IMR-90 (cell line): ENCODE measurements around the gene FANCD2. TPM values are rescaled to one million over a fixed set of nuclear protein-coding genes. Genes with fewer than 3 reads are reported as not detected.

ENCODE experiments used
- ATAC-seq: fragments of 200-7000 bp; cut with Tn5 transposase; 2 replicates; pipeline ENCODE4 v1.9.1; 2020; ENCODE audit warnings: low read depth, mild to moderate bottlenecking, moderate library complexity
- BruUV-seq: library from RNA; stranded (reverse); fragments of 400-500 nt; replicated peaks from 2 replicates; lab custom pipeline; 2021; lab: Mats Ljungman, UMichigan
- CTCF ChIA-PET: fragments of 300-600 bp; formaldehyde crosslinking; extraction: SDS; loops from one replicate; lab custom pipeline; 2021; ENCODE audit warnings: antibody characterized with exemption; lab: Yijun Ruan, JAX
- POLR2A ChIA-PET: fragments of 300-600 bp; sonication (Branson Sonifier 250); formaldehyde crosslinking; loops from one replicate; lab custom pipeline; 2022; ENCODE audit warnings: antibody characterized with exemption; ENCODE audit not compliant: unreplicated experiment; lab: Charles Lee
- DNase-seq: peaks from one replicate; pipeline ENCODE4 v3.0.0; 2013
- H2AFZ ChIP-seq: replicated peaks from 2 replicates; pipeline ENCODE3; 2013; ENCODE audit warnings: low read length, mild to moderate bottlenecking; ENCODE audit not compliant: poor library complexity
- H2AK5ac ChIP-seq: 2 replicates; pipeline ENCODE4 v1.6.1; 2013; ENCODE audit warnings: low read depth, low read length, inconsistent platforms
- H2AK9ac ChIP-seq: replicated peaks from 2 replicates; pipeline ENCODE3; 2013; ENCODE audit warnings: mild to moderate bottlenecking, low read depth, low read length, moderate library complexity; ENCODE audit not compliant: poor library complexity
- H2BK120ac ChIP-seq: 2 replicates; pipeline ENCODE4 v1.6.1; 2013; ENCODE audit warnings: low read depth, low read length, inconsistent platforms
- H2BK15ac ChIP-seq: 3 replicates; pipeline ENCODE4 v1.6.1; 2013; ENCODE audit warnings: low read depth, low read length, inconsistent platforms
- H2BK20ac ChIP-seq: 2 replicates; pipeline ENCODE4 v1.6.1; 2013; ENCODE audit warnings: low read depth, mild to moderate bottlenecking, inconsistent platforms, low read length, moderate library complexity
- H2BK5ac ChIP-seq: 2 replicates; pipeline ENCODE4 v1.6.1; 2013; ENCODE audit warnings: mild to moderate bottlenecking, low read depth, low read length, inconsistent platforms; ENCODE audit not compliant: poor library complexity, severe bottlenecking
- H3K14ac ChIP-seq: replicated peaks from 2 replicates; pipeline ENCODE4 v1.6.1; 2013; ENCODE audit warnings: low read depth, low read length, inconsistent platforms
- H3K18ac ChIP-seq: 2 replicates; pipeline ENCODE4 v1.6.1; 2013; ENCODE audit warnings: low read depth, low read length, control low read depth
- H3K23ac ChIP-seq: 2 replicates; pipeline ENCODE4 v1.6.1; 2013; ENCODE audit warnings: low read depth, low read length, inconsistent platforms
- H3K27ac ChIP-seq: 2 replicates; pipeline ENCODE4 v1.5.1; 2013; ENCODE audit warnings: mild to moderate bottlenecking, control low read depth, low read length; ENCODE audit not compliant: insufficient read depth
- H3K27me3 ChIP-seq: 2 replicates; pipeline ENCODE4 v1.6.1; 2013; ENCODE audit warnings: low read length; ENCODE audit not compliant: control insufficient read depth, insufficient read depth
- H3K36me3 ChIP-seq: 2 replicates; pipeline ENCODE4 v1.6.1; 2013; ENCODE audit warnings: low read length, mixed read lengths; ENCODE audit not compliant: control insufficient read depth, insufficient read depth
- H3K4ac ChIP-seq: 2 replicates; pipeline ENCODE4 v1.6.1; 2013; ENCODE audit warnings: low read depth, low read length, inconsistent platforms
- H3K4me1 ChIP-seq: 2 replicates; pipeline ENCODE4 v1.6.1; 2013; ENCODE audit warnings: low read length, mixed read lengths; ENCODE audit not compliant: control insufficient read depth, insufficient read depth
- H3K4me2 ChIP-seq: 2 replicates; pipeline ENCODE4 v1.6.1; 2013; ENCODE audit warnings: low read depth, mild to moderate bottlenecking, control low read depth, low read length, moderate library complexity
- H3K4me3 ChIP-seq: 2 replicates; pipeline ENCODE4 v1.5.1; 2013; ENCODE audit warnings: low read depth, mild to moderate bottlenecking, control low read depth, low read length, moderate library complexity; ENCODE audit not compliant: insufficient read depth
- H3K56ac ChIP-seq: 2 replicates; pipeline ENCODE4 v1.6.1; 2013; ENCODE audit warnings: low read length, inconsistent platforms; ENCODE audit not compliant: insufficient read depth; ENCODE audit errors: extremely low read depth
- H3K79me1 ChIP-seq, 2 experiments: 2 replicates each; pipeline ENCODE4 v1.6.1; 2013; ENCODE audit warnings: low read length in 2 of 2, inconsistent platforms in 1 of 2, low read depth in 1 of 2
- H3K9ac ChIP-seq: 2 replicates; pipeline ENCODE4 v1.6.1; 2013; ENCODE audit warnings: low read depth, low read length, control low read depth
- H3K9me1 ChIP-seq: 2 replicates; pipeline ENCODE4 v1.6.1; 2013; ENCODE audit warnings: low read length, inconsistent platforms; ENCODE audit not compliant: insufficient read depth
- H3K9me3 ChIP-seq: 2 replicates; pipeline ENCODE4 v1.6.1; 2013; ENCODE audit warnings: low read length; ENCODE audit not compliant: control insufficient read depth, insufficient read depth
- H4K20me1 ChIP-seq: 2 replicates; pipeline ENCODE4 v1.6.1; 2013; ENCODE audit warnings: low read length, inconsistent platforms; ENCODE audit not compliant: insufficient read depth
- H4K5ac ChIP-seq: 2 replicates; pipeline ENCODE4 v1.6.1; 2013; ENCODE audit warnings: mild to moderate bottlenecking, low read depth, low read length, control low read depth
- H4K8ac ChIP-seq, 2 experiments: 2 replicates each; pipeline ENCODE4 v1.6.1; 2013; ENCODE audit warnings: low read depth in 2 of 2, low read length in 2 of 2, control low read depth in 1 of 2, inconsistent platforms in 1 of 2
- H4K91ac ChIP-seq: 2 replicates; pipeline ENCODE4 v1.6.1; 2013; ENCODE audit warnings: low read depth, low read length, inconsistent platforms; ENCODE audit not compliant: insufficient read depth
- BHLHE40 ChIP-seq: fragments of 150-350 bp; IDR thresholded peaks from 2 replicates; pipeline ENCODE4 v1.6.1; 2016; ENCODE audit warnings: mild to moderate bottlenecking, low read depth, low read length
- CEBPB ChIP-seq: IDR thresholded peaks from 2 replicates; pipeline ENCODE4 v1.6.1; 2012; ENCODE audit warnings: low read depth, low read length, improper control_type of control experiment
- FOS ChIP-seq: fragments of 150-350 bp; IDR thresholded peaks from 2 replicates; pipeline ENCODE4 v1.6.1; 2016; ENCODE audit warnings: low read depth, low read length
- MAFK ChIP-seq: IDR thresholded peaks from 2 replicates; pipeline ENCODE4 v1.6.1; 2012; ENCODE audit warnings: low read depth, low read length, improper control_type of control experiment
- MXI1 ChIP-seq: IDR thresholded peaks from 2 replicates; pipeline ENCODE4 v1.6.1; 2012; ENCODE audit warnings: low read depth, mild to moderate bottlenecking, low read length, moderate library complexity, borderline replicate concordance
- RAD21 ChIP-seq: IDR thresholded peaks from 2 replicates; pipeline ENCODE4 v1.6.1; 2012; ENCODE audit warnings: low read length, improper control_type of control experiment
- RCOR1 ChIP-seq: IDR thresholded peaks from 2 replicates; pipeline ENCODE4 v1.6.1; 2012; ENCODE audit warnings: mild to moderate bottlenecking, low read length, improper control_type of control experiment; ENCODE audit not compliant: insufficient replicate concordance
- RFX5 ChIP-seq: IDR thresholded peaks from 2 replicates; pipeline ENCODE4 v1.8.0; 2012; ENCODE audit warnings: low read depth, mild to moderate bottlenecking, low read length, moderate library complexity
- SMC3 ChIP-seq: fragments of 150-350 bp; IDR thresholded peaks from 2 replicates; pipeline ENCODE4 v1.6.1; 2016; ENCODE audit warnings: low read depth, mild to moderate bottlenecking, antibody characterized with exemption, low read length, moderate library complexity
- WGBS, 2 experiments: methylation state at CpG; one replicate each; pipeline versions ENCODE4 v1.1.5 to v1.1.7; 2013; ENCODE audit warnings: missing lambda C conversion rate in 2 of 2; ENCODE audit not compliant: insufficient read length in 1 of 2; ENCODE audit errors: extremely low coverage in 2 of 2; 5-methylcytosine and 5-hydroxymethylcytosine counted together
- dilution Hi-C: fragments of 300-500 bp; cut with HindIII; formaldehyde crosslinking; loops from one replicate; pipeline ENCODE4 v1.14.3; 2018; ENCODE audit warnings: low sequenced_read_pairs; ENCODE audit not compliant: unreplicated experiment
- in situ Hi-C: fragments of 300-500 bp; cut with MboI; formaldehyde crosslinking; loops from 3 replicates; pipeline ENCODE4 v1.14.3; 2019; ENCODE audit warnings: low sequenced_read_pairs, inconsistent platforms, mixed read lengths
- intact Hi-C: fragments of 100-400 bp; cut with micrococcal nuclease; formaldehyde crosslinking; loops from 2 replicates; pipeline ENCODE4 v1.10.0; 2022
- polyA plus RNA-seq, 3 experiments: library from polyadenylated mRNA; depleted of rRNA; stranded (reverse); fragments of >200 nt; gene quantifications; 2 replicates each; pipeline ENCODE4 v1.2.3, GENCODE V29; 2012; ENCODE audit warnings: low replicate concordance in 1 of 3
- total RNA-seq: library from RNA; depleted of rRNA; stranded (reverse); fragments of >200 nt; gene quantifications from 2 replicates; pipeline ENCODE4 v1.2.3, GENCODE V29; 2012
- TF ChIP-seq, protein P1 (sequence below): conservative IDR thresholded peaks from 2 replicates; pipeline ENCODE4 v1.5.1; 2012; ENCODE audit warnings: mild to moderate bottlenecking, low read depth, low read length, improper control_type of control experiment

FANCD2 gene
- total and polyA plus RNA-seq, 2 of the 4 experiments (the other 2 are of a cell fraction) = 8.9 to 19.7 TPM

DNA sequence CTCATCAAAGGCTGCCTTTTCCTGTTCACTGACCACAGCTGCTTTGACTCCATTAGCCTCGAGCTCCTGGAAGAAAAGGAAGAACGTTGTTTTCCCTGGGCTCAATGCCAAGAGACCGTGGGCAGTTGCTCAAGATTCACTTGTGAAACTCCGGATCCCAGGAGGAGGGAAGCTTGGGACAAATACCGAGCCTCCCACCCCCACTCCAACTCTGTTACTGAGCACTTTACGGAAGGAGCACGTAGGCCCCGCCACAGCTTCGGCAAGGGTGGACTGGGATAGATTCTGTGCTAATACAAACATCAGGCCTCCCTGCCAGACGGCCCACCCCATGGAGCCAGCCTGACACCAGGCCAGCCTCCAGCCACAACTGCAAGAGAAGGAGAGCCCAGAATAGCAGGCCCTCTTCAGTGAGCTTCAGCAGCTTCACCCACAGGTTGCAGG lies 10.8 kb upstream of the FANCD2 start:
- Histone ChIP-seq H2BK120ac (peak overlapping the region; percentile 96), H3K79me1 (peaks cover 5 to 30% of the 10 kb centered on the region in 2 experiments; a peak in 3 of 4 replicates), H3K9ac (peak overlapping the region; percentile 47), H2BK15ac (peak overlapping the region; percentile 94; the same call in 1 of the 3 replicates), H4K91ac (peak overlapping the region; percentile 94), H3K4me2 (peak overlapping the region; percentile 49), H3K9me3 (no peaks in the 10 kb centered on the region), H2AK5ac (peak overlapping the region; percentile 41; the same call in 1 of the 2 replicates), H3K18ac (peak overlapping the region; percentile 33), H2AFZ (peak overlapping the region; percentile 82), H4K20me1 (0 out of 2 replicates have a peak, but pooled peaks cover 7% of the 10 kb centered on the region), H3K4me1 (peaks cover 19% of the 10 kb centered on the region), H3K9me1 (peaks cover 11% of the 10 kb centered on the region), H4K5ac (peak overlapping the region; percentile 2; the same call in 1 of the 2 replicates), H2BK5ac (peak overlapping the region; percentile 92), H4K8ac (peak overlapping the region; percentile 69 to 93), H3K56ac (peak overlapping the region; percentile 45; the same call in 1 of the 2 replicates), H3K27me3 (no peaks in the 10 kb centered on the region), H3K36me3 (peaks cover 10% of the 10 kb centered on the region), H3K27ac (peak overlapping the region; percentile 93), H2BK20ac (peak overlapping the region; percentile 95; the same call in 1 of the 2 replicates), H3K23ac (peak overlapping the region; percentile 65; the same call in 1 of the 2 replicates), H2AK9ac (peak overlapping the region; percentile 98), H3K4ac (peak overlapping the region; percentile 97), H3K14ac (peak overlapping the region; percentile 26), H3K4me3 (no peak overlapping the region)
- 0% methylated on average over 1 of the region's 10 CpGs; no CpG with 5 or more reads in 1 of the 2 experiments for WGBS, 2 experiments
- intact Hi-C loops = no loop called here
- DNase-seq (peak; percentile 97), ATAC-seq (peak; percentile 60)
- in situ Hi-C loops = no loop called here
- TF ChIP-seq MXI1 (0 out of 2 replicates have a peak, but pooled peaks have one; percentile 15), CEBPB (peak; percentile 94), SMC3 (no peak), BHLHE40 (peak; percentile 19; the same call in 1 of the 2 replicates), MAFK (no peak), RCOR1 (no peak), RAD21 (no peak), RFX5 (no peak), FOS (no peak)
- TF ChIP-seq, protein P1, sequence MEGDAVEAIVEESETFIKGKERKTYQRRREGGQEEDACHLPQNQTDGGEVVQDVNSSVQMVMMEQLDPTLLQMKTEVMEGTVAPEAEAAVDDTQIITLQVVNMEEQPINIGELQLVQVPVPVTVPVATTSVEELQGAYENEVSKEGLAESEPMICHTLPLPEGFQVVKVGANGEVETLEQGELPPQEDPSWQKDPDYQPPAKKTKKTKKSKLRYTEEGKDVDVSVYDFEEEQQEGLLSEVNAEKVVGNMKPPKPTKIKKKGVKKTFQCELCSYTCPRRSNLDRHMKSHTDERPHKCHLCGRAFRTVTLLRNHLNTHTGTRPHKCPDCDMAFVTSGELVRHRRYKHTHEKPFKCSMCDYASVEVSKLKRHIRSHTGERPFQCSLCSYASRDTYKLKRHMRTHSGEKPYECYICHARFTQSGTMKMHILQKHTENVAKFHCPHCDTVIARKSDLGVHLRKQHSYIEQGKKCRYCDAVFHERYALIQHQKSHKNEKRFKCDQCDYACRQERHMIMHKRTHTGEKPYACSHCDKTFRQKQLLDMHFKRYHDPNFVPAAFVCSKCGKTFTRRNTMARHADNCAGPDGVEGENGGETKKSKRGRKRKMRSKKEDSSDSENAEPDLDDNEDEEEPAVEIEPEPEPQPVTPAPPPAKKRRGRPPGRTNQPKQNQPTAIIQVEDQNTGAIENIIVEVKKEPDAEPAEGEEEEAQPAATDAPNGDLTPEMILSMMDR = no peak
- dilution Hi-C loops = no loop called here
- ChIA-PET POLR2A (interaction anchor here (1.4 kb wide), 1 partner anchor 9 kb away, joined by 3 read pairs; no protein-coding TSS in a partner anchor), CTCF (interaction anchor here (0.6 to 1.5 kb wide), 2 partner anchors 11 to 40 kb away, joined by 4 to 6 read pairs; partner anchors contain the start of gene FANCD2)
- BruUV-seq = no TSS peak
